Endothelial cell of umbilical vein (primary cell): ENCODE measurements around the gene RNF4.

Source experiments
- EZH2 ChIP-seq: IDR thresholded peaks from 2 replicates; pipeline ENCODE4 v1.6.1; 2012; ENCODE audit warnings: borderline replicate concordance, low read depth, mild to moderate bottlenecking, moderate library complexity, low read length, inconsistent platforms; ENCODE audit not compliant: severe bottlenecking
- POLR2A ChIP-seq: IDR thresholded peaks from 2 replicates; pipeline ENCODE4 v1.6.1; 2012; ENCODE audit warnings: low read depth, mild to moderate bottlenecking, control low read depth, low read length
- POLR2AphosphoS5 ChIP-seq: IDR thresholded peaks from 2 replicates; pipeline ENCODE4 v1.6.1; 2012; ENCODE audit warnings: low read depth, mild to moderate bottlenecking, control low read depth, low read length, moderate library complexity; ENCODE audit not compliant: insufficient read depth
- TF ChIP-seq, protein P1 (sequence below), 2 donors: IDR thresholded peaks; 1 replicate in 1 of 2; 2 replicates in 1 of 2; pipeline ENCODE4 v1.5.1; 2011; ENCODE audit warnings: low read length in 2 of 2, mild to moderate bottlenecking in 2 of 2, moderate library complexity in 2 of 2, control low read depth in 1 of 2, inconsistent platforms in 1 of 2, low read depth in 1 of 2; ENCODE audit not compliant: insufficient read depth in 1 of 2; ENCODE audit errors: extremely low read depth in 1 of 2

GRCh38 chr4:2510351-2511259, 41.7 kb downstream of the RNF4 start:
- TF ChIP-seq, protein P1, sequence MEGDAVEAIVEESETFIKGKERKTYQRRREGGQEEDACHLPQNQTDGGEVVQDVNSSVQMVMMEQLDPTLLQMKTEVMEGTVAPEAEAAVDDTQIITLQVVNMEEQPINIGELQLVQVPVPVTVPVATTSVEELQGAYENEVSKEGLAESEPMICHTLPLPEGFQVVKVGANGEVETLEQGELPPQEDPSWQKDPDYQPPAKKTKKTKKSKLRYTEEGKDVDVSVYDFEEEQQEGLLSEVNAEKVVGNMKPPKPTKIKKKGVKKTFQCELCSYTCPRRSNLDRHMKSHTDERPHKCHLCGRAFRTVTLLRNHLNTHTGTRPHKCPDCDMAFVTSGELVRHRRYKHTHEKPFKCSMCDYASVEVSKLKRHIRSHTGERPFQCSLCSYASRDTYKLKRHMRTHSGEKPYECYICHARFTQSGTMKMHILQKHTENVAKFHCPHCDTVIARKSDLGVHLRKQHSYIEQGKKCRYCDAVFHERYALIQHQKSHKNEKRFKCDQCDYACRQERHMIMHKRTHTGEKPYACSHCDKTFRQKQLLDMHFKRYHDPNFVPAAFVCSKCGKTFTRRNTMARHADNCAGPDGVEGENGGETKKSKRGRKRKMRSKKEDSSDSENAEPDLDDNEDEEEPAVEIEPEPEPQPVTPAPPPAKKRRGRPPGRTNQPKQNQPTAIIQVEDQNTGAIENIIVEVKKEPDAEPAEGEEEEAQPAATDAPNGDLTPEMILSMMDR (IDR thresholded peaks at IDR 0.05; ENCODE audit: extremely low read depth in 1 of 2, insufficient read depth in 1 of 2, low read depth in 1 of 2, low read length in 2 of 2): no peak
- TF ChIP-seq POLR2AphosphoS5 (no peak), EZH2 (no peak), POLR2A (no peak)
